Right renal pelvis (tissue), 4 donors: Measurements from ENCODE around the gene TF. TPM values are rescaled to one million over a fixed set of nuclear protein-coding genes. Genes with fewer than 3 reads are reported as not detected.

Experiments
- DNase-seq, 4 donors: peaks; one replicate each; pipeline ENCODE4 v3.0.0-alpha.2; 2013; ENCODE audit warnings: low read depth in 4 of 4, low spot score in 3 of 4, missing footprints in 1 of 4
- polyA plus RNA-seq, 4 donors: library from polyadenylated mRNA; unstranded; fragments of 120-200 nt; gene quantifications; one replicate each; pipeline ENCODE4 v1.2.1, GENCODE V29; 2013; ENCODE audit not compliant: insufficient read length in 4 of 4

Gene TF
- polyA plus RNA-seq, 4 donors: 2.6 to 8.0 (median 3.4) TPM

- no peak for DNase-seq
These were observed 58.7 kb downstream of the TF start for GRCh38 chr3:133804896-133805295.

- DNase-seq: no peak
These were observed 59.1 kb downstream of the TF start for GRCh38 chr3:133805384-133805701.

GRCh38 chr3:133805702-133806475 is 59.7 kb downstream of the TF start, which contains the start of gene SRPRB:
Gene SRPRB (plus strand): TSS chr3:133805815. CDS start chr3:133805849, 34 bp downstream.
- DNase-seq: peak; percentile 82 to 85 (median 84)

- no peak for DNase-seq
These were observed 66.7 kb downstream of the TF start for GRCh38 chr3:133812872-133813271.

- no peak for DNase-seq
These were observed 69.2 kb downstream of the TF start for GRCh38 chr3:133815386-133815785.

GRCh38 chr3:133820129-133820528 is 73.9 kb downstream of the TF start:
- no peak for DNase-seq

- DNase-seq: no peak
These were observed 74.9 kb downstream of the TF start for GRCh38 chr3:133820889-133821675.

- DNase-seq: no peak
These were observed 75.8 kb downstream of the TF start for GRCh38 chr3:133821767-133822638.

GRCh38 chr3:133824961-133825485 is 78.8 kb downstream of the TF start:
- DNase-seq: no peak

- DNase-seq: no peak
These were observed 80.0 kb downstream of the TF start for GRCh38 chr3:133825969-133826727.

GRCh38 chr3:133827136-133827535 is 80.9 kb downstream of the TF start:
- no peak for DNase-seq

GRCh38 chr3:133827684-133828083 is 81.5 kb downstream of the TF start:
- no peak for DNase-seq

GRCh38 chr3:133828576-133829309 is 82.5 kb downstream of the TF start:
- DNase-seq: no peak

- DNase-seq: no peak
These were observed 83.1 kb downstream of the TF start for GRCh38 chr3:133829310-133829707.

- DNase-seq: no peak
These were observed 83.9 kb downstream of the TF start for GRCh38 chr3:133830071-133830470.

GRCh38 chr3:133831966-133832801 is 86.0 kb downstream of the TF start:
- no peak for DNase-seq

GRCh38 chr3:133832802-133833144 is 86.6 kb downstream of the TF start:
- DNase-seq: no peak

GRCh38 chr3:133833267-133833666 is 87.1 kb downstream of the TF start:
- no peak for DNase-seq
